CD14-positive monocyte (primary cell): ENCODE measurements around the gene DLGAP1. TPM values are rescaled to one million over a fixed set of nuclear protein-coding genes. Genes with fewer than 3 reads are reported as not detected.

Experiments used
- DNase-seq, 3 donors: peaks; one replicate each; pipeline ENCODE4 v3.0.0-alpha.2; 2011 to 2022
- H2AFZ ChIP-seq: 2 replicates; pipeline ENCODE4 v1.6.0; 2012; ENCODE audit warnings: mild to moderate bottlenecking, low read depth, low read length, inconsistent platforms; ENCODE audit not compliant: insufficient read depth, poor library complexity, severe bottlenecking
- H3K27ac ChIP-seq, 2 donors: 1 replicate in 1 of 2; 2 replicates in 1 of 2; pipeline ENCODE4 v1.5.1; 2012 to 2013; ENCODE audit warnings: low read length in 2 of 2, control low read depth in 1 of 2, inconsistent platforms in 1 of 2, low read depth in 1 of 2, mild to moderate bottlenecking in 1 of 2
- H3K27me3 ChIP-seq, 2 donors: one replicate each; pipeline versions ENCODE4 v1.6.0 to v1.6.1; 2011 to 2013; ENCODE audit warnings: low read length in 2 of 2; ENCODE audit not compliant: control insufficient read depth in 2 of 2, insufficient read depth in 2 of 2
- H3K36me3 ChIP-seq, 2 donors: replicated peaks in 1 of 2; 1 replicate in 1 of 2; 2 replicates in 1 of 2; pipeline versions ENCODE4 v1.5.1 to v1.6.1; 2012 to 2013; ENCODE audit warnings: low read length in 2 of 2, control low read depth in 1 of 2, inconsistent platforms in 1 of 2, mild to moderate bottlenecking in 1 of 2; ENCODE audit not compliant: insufficient read depth in 2 of 2, control insufficient read depth in 1 of 2
- H3K4me1 ChIP-seq, 2 donors: 1 replicate in 1 of 2; 2 replicates in 1 of 2; pipeline versions ENCODE4 v1.5.1 to v1.6.1; 2012 to 2013; ENCODE audit warnings: low read length in 2 of 2, control low read depth in 1 of 2, inconsistent platforms in 1 of 2, mild to moderate bottlenecking in 1 of 2, moderate library complexity in 1 of 2; ENCODE audit not compliant: insufficient read depth in 2 of 2, control insufficient read depth in 1 of 2
- H3K4me2 ChIP-seq: replicated peaks from 2 replicates; pipeline ENCODE3; 2012; ENCODE audit warnings: low read length, moderate library complexity, mild to moderate bottlenecking; ENCODE audit not compliant: poor library complexity, severe bottlenecking; ENCODE audit errors: extremely low read depth
- H3K4me3 ChIP-seq, 3 experiments: fragments of 200-600 bp in 1 of 3; sonication (generic) in 1 of 3; replicated peaks in 1 of 3; 1 replicate in 2 of 3; 2 replicates in 1 of 3; pipeline ENCODE4 v1.5.1; 2011 to 2013; ENCODE audit warnings: low read length in 3 of 3, mild to moderate bottlenecking in 3 of 3, control low read depth in 2 of 3, low read depth in 2 of 3, inconsistent platforms in 1 of 3, moderate library complexity in 1 of 3
- H3K79me2 ChIP-seq: 2 replicates; pipeline ENCODE4 v1.6.0; 2012; ENCODE audit warnings: mild to moderate bottlenecking, control low read depth, inconsistent platforms, low read length, moderate library complexity; ENCODE audit not compliant: insufficient read depth
- H3K9ac ChIP-seq: 2 replicates; pipeline ENCODE4 v1.6.0; 2017; ENCODE audit warnings: low read length, mild to moderate bottlenecking; ENCODE audit not compliant: insufficient read depth, poor library complexity, severe bottlenecking
- H3K9me3 ChIP-seq, 2 donors: replicated peaks in 1 of 2; 1 replicate in 1 of 2; 2 replicates in 1 of 2; pipeline versions ENCODE4 v1.5.1 to v1.6.1; 2012 to 2013; ENCODE audit warnings: low read length in 2 of 2, control low read depth in 1 of 2; ENCODE audit not compliant: control insufficient read depth in 1 of 2, insufficient read depth in 1 of 2
- H4K20me1 ChIP-seq: 2 replicates; pipeline ENCODE4 v1.6.0; 2012; ENCODE audit warnings: mild to moderate bottlenecking, low read length, control low read depth, moderate library complexity; ENCODE audit not compliant: insufficient read depth
- H3K27ac Mint-ChIP-seq, 7 donors: one replicate each; pipeline ENCODE4 v1.8.0; 2020; ENCODE audit warnings: mild to moderate bottlenecking in 7 of 7, mixed read lengths in 7 of 7, moderate library complexity in 6 of 7, inconsistent platforms in 2 of 7
- H3K27me3 Mint-ChIP-seq, 3 donors: one replicate each; pipeline ENCODE4 v1.8.0; 2021 to 2022; ENCODE audit warnings: low read depth in 3 of 3, mild to moderate bottlenecking in 3 of 3, mixed read lengths in 3 of 3, moderate library complexity in 3 of 3, inconsistent platforms in 1 of 3
- H3K36me3 Mint-ChIP-seq, 2 donors: one replicate each; pipeline ENCODE4 v1.8.0; 2020; ENCODE audit warnings: mixed read lengths in 2 of 2, inconsistent platforms in 1 of 2, mild to moderate bottlenecking in 1 of 2
- H3K4me1 Mint-ChIP-seq: one replicate; pipeline ENCODE4 v1.8.0; 2020; ENCODE audit warnings: mild to moderate bottlenecking, mixed read lengths
- H3K4me3 Mint-ChIP-seq, 2 donors: one replicate each; pipeline ENCODE4 v1.8.0; 2020; ENCODE audit warnings: mild to moderate bottlenecking in 2 of 2, mixed read lengths in 2 of 2, moderate library complexity in 1 of 2
- H3K9me3 Mint-ChIP-seq, 7 donors: one replicate each; pipeline ENCODE4 v1.8.0; 2020 to 2022; ENCODE audit warnings: mixed read lengths in 7 of 7, mild to moderate bottlenecking in 6 of 7, moderate library complexity in 6 of 7, inconsistent platforms in 2 of 7
- CTCF ChIP-seq: fragments of 200-600 bp; IDR thresholded peaks from one replicate; pipeline ENCODE4 v1.8.0; 2022; ENCODE audit warnings: antibody characterized with exemption, mild to moderate bottlenecking
- WGBS: methylation state at CpG from one replicate; pipeline ENCODE4 v1.1.5; 2013; ENCODE audit warnings: missing lambda C conversion rate; ENCODE audit not compliant: insufficient coverage; 5-methylcytosine and 5-hydroxymethylcytosine counted together
- intact Hi-C, 2 donors: fragments of 100-400 bp; cut with micrococcal nuclease; formaldehyde crosslinking; loops; one replicate each; pipeline versions ENCODE4 v1.15.0 to v1.15.1; 2023
- polyA plus RNA-seq, 3 donors: library from polyadenylated mRNA; depleted of rRNA in 1 of 3; unstranded in 2 of 3; stranded (reverse) in 1 of 3; fragments of 300-500 nt in 2 of 3; fragments of >200 nt in 1 of 3; fragmentation: Illumina TruSeq in 2 of 3; gene quantifications; 1 replicate in 2 of 3; 2 replicates in 1 of 3; pipeline ENCODE4 v1.2.3, GENCODE V29; 2012 to 2021

DLGAP1 gene
- polyA plus RNA-seq, 3 donors: 0.09 to 0.42 TPM; not detected in 1

- Histone ChIP-seq H3K9ac (no peak overlapping the region), H3K36me3 (no peaks in the 10 kb centered on the region), H3K4me3 (no peak overlapping the region), H4K20me1 (no peaks in the 10 kb centered on the region), H3K79me2 (no peaks in the 10 kb centered on the region), H3K27me3 (no peaks in the 10 kb centered on the region), H3K4me1 (no peaks in the 10 kb centered on the region), H3K9me3 (no peaks in the 10 kb centered on the region), H3K4me2 (no peak overlapping the region), H3K27ac (no peak overlapping the region), H2AFZ (no peak overlapping the region)
- Mint-ChIP-seq H3K27me3 (no peaks in the 10 kb centered on the region), H3K4me1 (no peaks in the 10 kb centered on the region), H3K36me3 (no peaks in the 10 kb centered on the region), H3K4me3 (no peak overlapping the region), H3K9me3 (peaks cover 0 to 3% (median 1%) of the 10 kb centered on the region in 7 donors), H3K27ac (no peak overlapping the region)
- TF ChIP-seq CTCF: no peak
- WGBS: no CpG with 5 or more reads among the region's 3 CpGs
- no peak for DNase-seq
- intact Hi-C loops: no loop called here
These were observed 221.6 kb downstream of the DLGAP1 start for GRCh38 chr18:4233468-4233867.

GRCh38 chr18:4232656-4233055, 222.5 kb downstream of the DLGAP1 start:
- H3K9me3 Mint-ChIP-seq: peaks cover 0 to 4% (median 1%) of the 10 kb centered on the region in 7 donors
- no peak for TF ChIP-seq CTCF
- 40% methylated on average over 1 of the region's 2 CpGs for WGBS
- H3K4me3 Mint-ChIP-seq: no peak overlapping the region
- Histone ChIP-seq H3K4me3 (no peak overlapping the region), H3K27ac (no peak overlapping the region), H3K9me3 (no peaks in the 10 kb centered on the region), H3K9ac (no peak overlapping the region), H3K4me2 (no peak overlapping the region), H4K20me1 (no peaks in the 10 kb centered on the region), H3K4me1 (no peaks in the 10 kb centered on the region), H2AFZ (no peak overlapping the region), H3K79me2 (no peaks in the 10 kb centered on the region), H3K27me3 (no peaks in the 10 kb centered on the region), H3K36me3 (no peaks in the 10 kb centered on the region)
- H3K27ac Mint-ChIP-seq: no peak overlapping the region
- intact Hi-C loops: no loop called here
- H3K36me3 Mint-ChIP-seq: no peaks in the 10 kb centered on the region
- no peaks in the 10 kb centered on the region for H3K4me1 Mint-ChIP-seq
- no peaks in the 10 kb centered on the region for H3K27me3 Mint-ChIP-seq
- DNase-seq: no peak
